NCI-H146 treated with DMSO at 0.1 percent for 48 hours (cell line): Measurements from ENCODE around the gene GREM2.

Experiments used
- DNase-seq: peaks from one replicate; lab custom pipeline; 2025; ENCODE audit not compliant: unreplicated experiment; lab: John Stamatoyannopoulos, UW

GREM2 gene

GRCh38 chr1:240562111-240562590 is 49.8 kb downstream of the GREM2 start:
- DNase-seq: peak; percentile 15

DNA sequence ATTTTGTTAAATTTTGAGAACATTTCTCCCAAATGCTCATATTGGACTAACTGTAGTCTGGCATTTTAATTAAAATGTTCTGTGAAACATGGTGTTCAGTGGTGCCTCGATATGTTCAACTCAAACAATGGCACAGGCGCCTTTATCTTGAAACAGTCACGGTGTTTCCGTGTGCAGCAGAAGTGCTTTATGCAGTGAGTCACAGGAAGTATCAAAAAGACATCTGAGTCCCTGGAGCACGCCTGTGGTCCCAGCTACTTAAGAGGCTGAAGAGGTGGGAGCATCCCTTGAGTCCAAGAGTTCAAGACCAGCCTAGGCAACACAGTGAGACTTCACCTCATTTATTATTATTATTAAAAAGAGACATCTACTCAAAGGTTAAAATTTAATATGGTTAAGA is 52.2 kb downstream of the GREM2 start:
- DNase-seq: no peak

DNA sequence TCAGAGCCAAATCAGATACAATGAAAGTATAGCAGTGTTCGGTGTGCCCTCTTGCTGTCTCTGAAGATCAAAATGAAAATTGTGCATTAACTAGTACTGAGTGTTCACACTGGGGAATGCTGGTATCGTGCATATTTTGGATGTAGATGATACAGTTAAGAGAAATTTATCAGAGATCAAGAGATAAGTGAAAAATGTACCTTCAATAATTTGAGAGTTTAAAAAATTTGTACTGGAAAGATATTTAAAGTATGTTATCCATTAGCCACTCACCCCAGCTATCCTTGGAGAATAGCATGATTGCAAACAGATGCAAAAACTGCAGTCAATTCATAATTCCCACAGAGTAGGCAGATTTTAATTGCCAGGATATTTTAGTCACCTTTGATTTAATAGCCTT is 56.4 kb downstream of the GREM2 start:
- no peak for DNase-seq

DNA sequence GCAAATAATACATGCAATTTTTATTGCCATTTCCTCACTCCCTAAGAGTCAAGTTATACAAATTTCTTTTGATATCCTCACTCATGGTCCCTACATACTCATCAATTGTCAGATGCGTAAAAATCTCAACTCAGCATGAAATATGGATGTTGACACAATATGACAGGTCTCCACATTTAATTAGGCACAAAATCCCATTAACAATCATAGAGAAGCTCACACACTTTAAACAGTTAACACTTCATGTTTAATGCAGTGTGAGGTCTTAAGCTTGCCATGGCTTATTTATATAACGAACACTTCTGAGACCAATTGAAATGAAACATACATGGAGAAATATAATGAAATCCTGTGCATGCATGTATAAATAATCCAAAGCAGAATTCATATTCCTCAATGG is 58.6 kb downstream of the GREM2 start:
- DNase-seq: no peak

DNA sequence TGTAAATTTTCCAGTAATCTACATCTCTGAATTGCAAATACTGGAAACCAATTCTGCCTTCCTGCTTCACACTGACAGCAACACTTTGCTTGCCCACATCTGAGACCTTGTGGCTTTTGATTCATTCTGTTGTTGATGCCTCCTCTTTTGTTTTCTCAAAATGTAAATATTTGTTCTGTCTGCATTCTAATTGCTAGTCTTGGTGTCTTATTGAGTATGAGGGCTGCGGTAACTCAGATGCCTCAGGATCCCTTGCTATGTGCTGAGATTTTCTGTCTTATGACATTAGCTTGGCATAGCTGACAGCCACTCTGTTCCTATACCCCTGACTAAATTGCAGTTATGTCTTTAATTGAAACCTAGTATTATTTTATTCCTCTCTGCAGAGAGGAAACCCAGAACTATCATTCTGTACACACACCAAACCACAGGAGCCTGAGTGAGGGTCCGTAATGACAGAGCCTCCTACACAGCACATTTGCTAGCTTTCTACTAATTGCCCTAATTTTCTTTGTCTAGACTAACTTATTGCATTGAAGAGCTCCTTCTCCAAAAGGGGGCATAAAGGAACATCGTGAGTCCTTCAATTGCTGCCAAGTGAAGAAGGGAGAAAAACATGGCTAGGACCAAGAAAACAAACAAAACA is 72.1 kb downstream of the GREM2 start:
- peak; percentile 46 for DNase-seq

DNA sequence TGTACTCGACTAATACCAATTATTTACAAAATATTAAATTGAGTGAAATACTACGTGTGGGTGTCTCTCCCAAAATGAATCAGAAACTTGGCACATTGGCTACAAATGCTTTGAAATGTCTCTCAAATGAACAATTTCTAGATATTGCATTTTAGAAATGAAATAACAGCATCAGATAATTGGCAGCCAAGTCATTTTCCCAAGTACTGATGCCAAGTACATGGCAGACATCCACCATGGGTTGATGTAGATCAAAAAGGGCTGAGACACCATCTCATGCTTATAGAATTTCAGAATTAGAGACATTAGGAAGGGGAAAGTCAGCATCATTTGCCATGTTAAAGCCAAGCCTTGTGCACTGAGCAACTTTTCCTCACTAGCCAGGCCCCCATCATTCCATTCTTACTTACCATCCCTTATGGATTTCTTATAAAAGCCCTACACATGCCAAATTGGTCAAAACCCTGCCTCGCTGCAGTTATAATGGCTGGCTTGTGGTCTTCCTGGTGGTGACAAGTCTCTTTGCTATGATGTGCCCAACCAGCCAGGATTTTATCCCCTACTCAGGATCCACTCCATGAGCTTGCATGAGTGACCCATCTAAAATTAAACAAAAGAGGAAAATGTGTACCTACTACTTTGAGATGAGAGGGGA is 73.1 kb downstream of the GREM2 start:
- no peak for DNase-seq

DNA sequence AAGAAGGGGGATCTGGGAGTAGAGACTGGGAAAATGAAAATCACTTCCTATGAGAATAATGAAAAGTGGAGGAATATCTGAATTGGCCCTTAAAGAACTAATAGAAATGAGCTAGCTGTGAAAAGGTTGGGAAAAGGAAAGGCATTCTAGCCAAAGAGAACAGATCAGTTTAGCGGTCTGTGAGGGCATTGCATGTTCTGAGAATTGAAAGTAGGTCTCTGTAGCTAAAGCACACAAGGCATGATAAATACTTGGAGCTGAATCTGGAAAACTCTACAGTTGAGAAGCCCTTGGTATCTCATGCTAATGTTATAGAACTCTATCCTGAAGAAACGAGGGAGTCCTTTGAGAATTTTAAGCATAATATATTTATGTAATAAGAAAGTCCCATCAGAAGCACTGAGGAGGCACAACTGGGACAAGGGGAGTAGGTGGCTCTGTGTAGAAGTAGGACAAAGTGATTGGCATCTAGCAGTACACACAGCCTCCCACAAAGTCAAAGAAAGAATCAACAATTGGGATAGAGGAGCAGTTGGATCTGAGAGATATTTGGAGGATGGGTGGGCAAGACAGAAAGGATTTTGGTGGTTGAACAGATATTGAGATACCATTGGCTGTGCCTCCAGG is 78.7 kb downstream of the GREM2 start:
- DNase-seq: no peak

DNA sequence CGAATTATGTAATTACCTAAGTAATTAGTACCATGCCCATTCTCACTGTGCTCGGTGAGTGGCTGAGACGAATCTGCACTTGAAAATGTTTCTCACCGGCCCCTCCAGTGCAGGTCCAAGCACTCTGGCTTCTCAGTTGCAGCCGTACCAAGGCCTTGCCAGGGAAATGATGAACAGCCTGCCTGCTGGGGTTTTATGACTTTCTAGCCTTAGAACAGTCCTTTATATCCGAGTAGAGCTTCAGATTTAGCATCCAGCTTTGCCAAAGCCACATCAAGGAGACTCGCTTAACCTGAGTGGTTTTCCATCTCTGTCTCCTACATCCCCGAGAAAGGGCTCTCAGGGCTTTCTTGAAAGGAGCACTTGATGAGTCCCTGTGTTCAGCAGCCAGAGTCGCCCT is 83.4 kb downstream of the GREM2 start:
- DNase-seq: no peak

DNA sequence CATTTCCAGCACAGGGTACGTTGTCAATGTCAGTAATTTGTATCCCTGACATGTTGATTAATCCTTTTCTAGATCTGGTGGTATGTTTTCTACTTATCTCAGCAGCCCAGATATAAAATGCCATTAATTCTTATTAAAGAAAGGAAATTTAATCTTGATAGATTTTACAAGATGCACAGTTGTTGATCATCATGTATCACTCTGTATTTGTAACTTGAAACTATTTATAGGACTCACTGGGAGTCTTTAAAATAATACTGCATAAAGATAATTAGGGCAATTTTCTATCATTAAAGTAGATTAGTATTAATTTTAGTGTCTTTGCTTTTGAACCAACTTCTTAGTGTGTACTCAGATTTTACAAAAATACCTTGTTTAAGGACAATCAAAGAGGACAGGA is 84.9 kb downstream of the GREM2 start:
- DNase-seq: peak; percentile 43

- DNase-seq: peak; percentile 14
Measured at GRCh38 chr1:240526312-240526711, 85.6 kb downstream of the GREM2 start.

DNA sequence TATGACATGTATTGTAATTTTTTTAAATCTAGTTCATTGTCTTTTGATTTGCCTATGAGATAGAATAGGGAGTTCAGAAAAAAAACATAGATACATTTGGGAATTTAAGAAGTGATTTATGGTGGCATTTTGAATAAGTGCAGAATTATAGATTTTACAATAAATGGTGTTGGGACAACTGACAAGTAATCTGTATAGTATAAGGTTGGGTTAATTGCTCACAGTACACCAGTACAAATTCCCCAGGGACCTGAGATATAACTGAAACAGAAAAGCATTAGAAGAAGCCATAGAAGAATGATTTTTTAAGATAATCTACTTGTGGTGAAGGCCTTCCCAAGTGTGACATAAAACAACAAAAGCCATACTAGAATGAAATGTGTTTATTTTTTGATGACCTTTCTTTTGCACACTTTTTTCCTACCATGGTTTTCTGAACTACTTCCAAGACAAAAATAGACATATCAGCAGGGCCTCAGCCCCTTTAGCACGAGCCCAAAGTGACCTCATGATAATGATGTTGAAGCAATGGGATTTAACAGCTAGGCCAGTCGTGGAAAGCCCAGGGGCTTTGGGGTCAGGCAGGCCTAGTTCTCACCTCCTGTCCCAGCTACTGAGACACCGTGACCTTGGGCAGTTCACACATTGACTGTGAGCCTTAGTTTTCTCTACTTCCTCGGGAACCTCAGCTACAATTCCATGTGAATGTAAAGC is 87.4 kb downstream of the GREM2 start:
- no peak for DNase-seq

DNA sequence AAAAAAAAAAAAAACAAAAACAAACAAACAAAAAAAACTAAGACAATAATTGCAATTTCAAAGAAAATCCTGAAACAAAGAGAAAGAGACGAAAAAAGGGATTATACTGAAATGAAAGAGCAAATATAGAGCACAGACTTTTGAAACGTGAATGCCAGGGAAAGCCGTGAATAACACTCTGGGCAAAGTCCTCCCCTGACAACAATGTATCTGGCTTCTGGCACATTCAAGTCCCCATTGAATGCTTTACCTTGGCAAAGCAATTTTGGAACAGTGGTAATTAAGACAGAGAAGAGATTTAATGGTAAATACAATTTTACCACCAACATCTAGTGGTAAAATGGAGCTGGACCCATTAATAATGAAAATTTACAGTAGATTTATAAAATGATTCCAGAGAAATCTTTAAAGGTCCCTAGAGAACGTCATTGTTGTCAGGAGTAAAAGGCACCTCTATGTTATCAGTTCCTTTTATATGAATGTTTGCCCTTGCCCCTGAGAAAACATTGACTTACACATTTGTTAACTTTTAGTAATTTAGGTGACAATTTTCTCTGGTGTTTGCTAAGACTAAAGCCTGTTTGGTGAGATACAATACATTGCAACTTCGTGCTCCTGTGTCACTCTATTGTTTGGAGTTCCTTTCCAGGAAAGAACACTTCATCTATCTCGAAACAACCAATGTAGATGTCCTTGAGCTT is 89.7 kb downstream of the GREM2 start:
- DNase-seq: peak; percentile 94

GRCh38 chr1:240517891-240518290 is 94.1 kb downstream of the GREM2 start:
- no peak for DNase-seq

- no peak for DNase-seq
Measured at GRCh38 chr1:240516069-240516468, 95.9 kb downstream of the GREM2 start.

- no peak for DNase-seq
Measured at GRCh38 chr1:240515505-240515904, 96.5 kb downstream of the GREM2 start.

DNA sequence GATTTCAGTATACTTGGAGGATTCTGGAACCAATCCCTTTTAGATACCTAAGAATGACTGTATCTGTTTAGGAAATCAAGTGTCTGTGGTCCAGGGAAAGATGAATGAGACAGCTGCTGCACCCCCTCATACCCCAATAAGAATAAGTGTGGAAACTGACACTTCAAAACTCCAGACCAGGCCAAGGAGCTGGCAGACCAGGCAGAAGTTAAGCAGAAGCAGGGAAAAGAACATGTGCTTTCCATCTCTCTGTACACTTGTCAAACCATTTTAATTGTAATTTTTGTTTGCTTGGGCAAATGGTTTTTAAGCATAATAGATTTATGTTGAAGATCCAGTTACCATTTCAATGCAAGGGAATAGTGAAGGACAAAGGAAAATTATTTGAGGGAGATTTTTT is 100.2 kb downstream of the GREM2 start:
- DNase-seq: no peak

GRCh38 chr1:240508950-240509349 is 103.0 kb downstream of the GREM2 start:
- no peak for DNase-seq

GRCh38 chr1:240508201-240508600 is 103.8 kb downstream of the GREM2 start:
- no peak for DNase-seq

DNA sequence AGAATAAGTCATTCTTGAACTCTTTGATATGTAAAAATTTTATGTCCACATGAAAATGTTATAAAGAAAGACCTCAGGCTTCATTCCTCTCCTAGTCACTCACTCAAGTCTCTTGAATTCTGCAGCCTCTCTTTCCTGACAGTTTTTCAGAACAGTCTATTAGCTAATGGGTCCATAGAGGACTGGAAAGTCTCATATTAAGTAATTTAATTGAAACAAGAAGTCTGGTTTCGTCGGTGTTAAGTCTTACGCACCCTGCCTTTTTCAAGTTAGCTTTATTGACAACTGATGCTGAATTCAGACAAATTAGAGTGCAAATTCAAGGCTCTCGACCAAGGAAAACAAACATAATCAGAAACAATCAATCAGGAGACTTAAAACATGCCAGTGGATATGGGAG is 105.8 kb downstream of the GREM2 start:
- no peak for DNase-seq

- DNase-seq: no peak
Measured at GRCh38 chr1:240503558-240503957, 108.4 kb downstream of the GREM2 start.

DNA sequence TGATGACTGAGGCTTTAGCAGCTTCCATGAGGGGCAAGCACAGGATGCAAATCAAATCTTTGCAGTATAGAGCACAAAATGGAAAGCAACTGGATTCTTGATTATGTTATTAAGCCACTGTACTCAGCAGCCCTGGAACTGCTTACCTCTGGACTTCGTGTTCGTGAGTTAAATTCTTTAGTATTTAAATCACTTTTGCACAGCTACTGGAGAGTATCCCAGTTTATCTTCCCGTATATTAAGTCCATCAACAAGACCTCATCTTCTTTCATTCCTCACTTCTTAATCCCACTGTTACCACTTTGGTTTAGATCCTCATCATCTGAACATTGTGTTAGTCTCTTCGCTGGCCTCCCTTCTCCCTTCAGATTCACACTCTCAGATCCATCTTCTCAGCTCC is 108.9 kb downstream of the GREM2 start:
- DNase-seq: no peak
